ENCODE measurements around the gene DOCK1.

DOCK1 gene

GRCh38 chr10:127013211-127013656 is 108.0 kb downstream of the DOCK1 start:
- no peak for DNase-seq

DNA sequence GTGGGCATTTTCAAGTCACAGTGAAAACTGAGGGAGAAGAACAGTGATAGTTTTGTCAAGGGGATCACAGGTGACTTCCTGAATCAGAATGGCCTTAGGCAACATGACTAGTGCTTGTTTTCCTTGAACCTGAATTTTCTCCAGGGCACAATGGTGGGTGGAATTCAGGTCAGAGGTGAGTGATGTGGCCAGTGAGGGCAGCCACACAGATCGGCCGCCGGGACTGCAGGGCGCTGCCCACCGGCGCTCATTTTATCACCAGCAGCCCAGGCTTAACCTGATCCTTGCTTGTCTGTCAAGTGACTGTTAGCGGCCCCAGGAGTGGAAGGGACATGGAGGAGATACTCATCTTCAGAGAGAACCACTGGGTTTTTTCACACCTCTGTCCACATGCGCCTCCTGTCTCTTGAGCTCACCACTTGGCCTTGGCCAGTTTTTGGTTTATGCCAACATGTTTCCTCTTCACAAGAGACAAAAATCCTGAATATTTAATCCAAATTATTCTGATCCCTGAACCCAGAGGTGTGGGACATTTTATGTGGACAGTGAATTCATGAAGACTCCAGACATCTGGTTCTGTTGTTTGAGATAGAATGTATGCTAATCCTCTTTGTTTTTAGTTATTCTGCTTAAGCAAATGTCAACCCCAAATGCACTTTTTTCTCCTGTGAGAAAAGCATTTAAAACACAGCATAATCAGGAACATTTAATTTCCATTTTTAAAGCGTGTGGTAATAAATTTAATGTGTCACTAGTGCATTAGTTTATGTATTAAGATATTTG is 108.7 kb downstream of the DOCK1 start:
- peak; percentile 74 for DNase-seq

- DNase-seq = no peak
These were observed 109.4 kb downstream of the DOCK1 start for GRCh38 chr10:127014671-127015070.

DNA sequence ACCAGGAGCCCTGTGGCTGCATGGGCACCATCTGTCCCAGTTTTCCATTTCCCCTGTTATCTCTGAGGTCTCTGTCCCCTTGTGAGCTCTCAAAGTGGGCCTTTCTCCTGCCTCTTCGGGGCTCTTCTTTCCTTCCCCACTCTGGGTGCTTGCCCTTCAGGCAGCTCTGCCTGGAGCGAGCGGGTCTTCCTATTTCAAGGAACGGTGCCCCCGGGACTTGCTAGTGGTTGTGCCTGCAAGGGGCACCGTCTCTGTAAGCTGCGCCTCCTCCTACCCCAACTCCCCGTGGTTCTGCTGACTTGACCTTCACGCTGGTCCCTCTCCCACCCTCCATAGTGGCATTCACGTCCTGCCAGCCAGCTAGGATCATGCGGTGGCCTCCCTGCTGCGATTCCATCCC is 110.1 kb downstream of the DOCK1 start:
- no peak for DNase-seq

DNA sequence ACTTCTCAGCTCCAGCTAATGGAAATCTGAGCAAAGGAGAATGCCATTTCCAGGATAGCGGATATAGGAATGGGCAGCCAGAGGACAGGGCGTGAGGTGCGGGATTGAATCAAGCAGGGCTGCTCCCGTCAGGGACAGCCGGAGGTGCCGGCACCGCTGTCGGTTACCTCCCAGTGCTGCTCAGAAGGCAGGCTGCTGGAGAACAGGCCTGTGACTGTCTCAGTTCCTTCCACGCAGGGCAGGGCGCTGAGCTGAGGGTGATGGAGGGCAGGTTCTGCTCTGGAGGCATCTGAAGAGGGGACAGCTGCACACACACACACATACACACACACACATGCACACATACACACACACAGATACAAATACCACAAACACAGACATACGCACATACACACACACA is 111.1 kb downstream of the DOCK1 start:
- DNase-seq = no peak

- DNase-seq = no peak
These were observed 112.5 kb downstream of the DOCK1 start for GRCh38 chr10:127017541-127018297.

- DNase-seq = no peak
These were observed 113.0 kb downstream of the DOCK1 start for GRCh38 chr10:127018298-127018650.

DNA sequence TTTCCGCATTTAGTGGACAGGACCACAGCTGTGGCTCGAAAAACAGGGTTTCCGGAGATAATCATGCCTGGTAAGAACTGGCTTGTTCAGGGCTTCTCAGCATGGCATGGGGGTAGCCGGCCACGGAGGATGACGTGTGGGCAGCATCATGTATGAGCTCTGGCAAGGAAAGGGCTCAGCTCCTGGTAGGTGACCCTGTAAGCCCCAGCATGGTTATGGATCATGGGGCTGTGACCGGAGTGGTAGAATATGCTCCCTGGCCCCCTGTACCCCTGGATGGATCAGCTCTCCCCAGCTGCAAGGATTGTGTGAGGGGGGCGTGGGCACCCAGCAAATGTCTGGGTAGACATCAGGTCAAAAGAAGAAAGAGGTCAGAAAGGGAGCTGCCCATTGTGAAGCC is 113.5 kb downstream of the DOCK1 start:
- DNase-seq = no peak

DNA sequence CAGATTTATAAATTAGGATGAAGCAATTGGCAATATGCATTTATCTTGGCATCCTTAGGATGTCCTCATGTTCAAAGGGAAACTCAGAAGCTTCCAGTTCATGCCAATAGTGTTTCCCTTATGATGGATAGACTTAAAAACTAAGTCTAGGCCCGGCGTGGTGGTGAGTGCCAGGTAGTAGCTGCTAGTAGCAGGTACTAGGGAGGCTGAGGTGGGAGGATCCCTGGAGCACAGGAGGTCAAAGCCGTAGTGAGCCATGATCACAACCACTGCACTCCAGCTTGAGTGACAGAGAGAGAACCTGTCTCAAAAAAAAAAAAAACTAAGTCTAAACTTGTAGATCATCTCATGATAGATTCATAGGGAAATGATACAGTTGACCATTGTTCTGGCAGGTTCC is 115.0 kb downstream of the DOCK1 start:
- DNase-seq = no peak

DNA sequence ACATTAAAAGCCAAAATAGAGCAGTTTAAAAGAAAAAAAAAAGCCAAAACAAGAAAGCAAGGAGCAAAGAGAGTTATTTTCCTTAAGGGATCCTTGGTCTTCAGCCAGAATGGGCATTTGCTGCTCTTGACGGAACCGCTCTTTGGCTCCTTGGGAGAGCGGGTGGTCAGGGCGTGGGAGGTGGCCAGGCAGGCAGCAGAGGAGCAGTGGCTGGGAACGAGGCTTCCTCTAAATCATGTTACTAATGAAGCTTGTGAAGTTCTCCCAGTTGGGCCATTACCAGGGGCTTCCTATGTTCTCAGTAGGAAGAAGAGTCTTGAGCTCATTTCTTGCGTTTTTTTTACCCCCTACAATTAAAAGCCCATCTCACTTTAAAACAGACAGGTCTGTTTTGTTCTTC is 116.6 kb downstream of the DOCK1 start:
- DNase-seq = no peak

- DNase-seq = no peak
These were observed 119.6 kb downstream of the DOCK1 start for GRCh38 chr10:127024685-127025435.

DNA sequence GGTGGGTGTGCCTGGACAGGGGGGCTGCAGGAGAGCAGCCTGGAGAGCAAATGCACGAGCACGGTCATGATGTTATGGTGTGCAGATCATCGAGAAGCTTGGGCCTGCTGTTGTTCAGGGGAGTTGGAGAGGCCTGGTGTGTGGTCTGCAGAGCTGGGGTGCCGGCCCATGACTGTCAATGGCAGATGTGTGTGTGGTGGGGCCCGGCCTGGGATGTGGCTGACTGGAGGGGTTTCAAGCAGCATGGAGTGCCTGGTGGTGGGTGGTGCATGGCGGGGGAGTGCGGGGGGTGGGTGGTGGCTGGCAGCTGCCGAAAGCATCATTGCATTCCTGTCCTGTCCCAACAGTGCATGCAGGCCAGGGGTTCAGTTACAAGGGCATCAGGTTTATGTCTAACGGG is 122.6 kb downstream of the DOCK1 start:
- DNase-seq = peak; percentile 31

GRCh38 chr10:127028556-127028955 is 123.3 kb downstream of the DOCK1 start:
- DNase-seq = peak; percentile 27

DNA sequence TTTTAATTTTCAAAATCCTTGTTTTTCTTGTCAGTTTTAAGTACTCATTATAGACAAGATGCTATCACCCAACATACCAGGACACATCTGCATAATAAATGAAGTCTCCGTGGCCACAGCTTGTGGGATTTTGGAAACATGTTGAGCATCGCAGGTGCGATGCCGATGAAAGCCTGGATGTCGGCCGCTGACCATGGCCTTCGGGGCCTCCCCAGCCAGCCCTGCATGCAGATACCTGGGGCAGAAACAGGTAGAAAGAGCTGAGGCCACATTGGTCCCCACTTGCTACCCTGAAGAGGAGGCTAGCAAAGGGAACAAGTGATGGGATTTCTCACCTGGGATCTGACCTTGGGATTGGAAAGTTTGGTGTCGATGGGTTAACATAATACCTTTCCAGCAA is 123.8 kb downstream of the DOCK1 start:
- peak; percentile 34 for DNase-seq

GRCh38 chr10:127033216-127034033 is 128.2 kb downstream of the DOCK1 start:
- DNase-seq = peak; percentile 41

DNA sequence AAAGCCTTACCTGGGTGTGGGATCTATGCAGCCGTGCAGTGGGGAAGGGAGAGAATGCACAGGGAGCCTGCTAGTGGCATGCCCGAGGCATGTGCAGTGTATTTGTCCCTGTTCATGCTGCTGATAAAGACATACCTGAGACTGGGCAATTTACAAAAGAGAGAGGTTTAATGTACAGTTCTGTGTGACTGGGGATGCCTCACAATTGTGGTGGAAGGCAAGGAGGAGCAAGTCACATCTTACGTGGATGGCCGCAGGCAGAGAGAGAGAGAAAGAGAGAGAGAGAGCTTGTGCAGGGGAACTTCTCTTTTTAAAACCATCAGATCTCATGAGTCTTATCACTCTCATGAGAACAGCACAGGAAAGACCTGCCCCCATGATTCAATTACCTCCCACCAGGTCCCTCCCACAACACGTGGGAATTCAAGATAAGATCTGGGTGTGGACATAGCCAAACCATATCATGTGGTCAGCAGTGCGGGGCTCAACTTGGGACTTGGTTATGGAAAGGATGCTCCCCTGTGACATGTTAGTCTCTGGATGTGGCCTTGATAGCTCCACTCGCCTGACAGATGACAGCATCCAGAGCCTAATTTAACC is 128.9 kb downstream of the DOCK1 start:
- peak; percentile 29 for DNase-seq

- DNase-seq = peak; percentile 27
These were observed 129.6 kb downstream of the DOCK1 start for GRCh38 chr10:127034790-127035189.

DNA sequence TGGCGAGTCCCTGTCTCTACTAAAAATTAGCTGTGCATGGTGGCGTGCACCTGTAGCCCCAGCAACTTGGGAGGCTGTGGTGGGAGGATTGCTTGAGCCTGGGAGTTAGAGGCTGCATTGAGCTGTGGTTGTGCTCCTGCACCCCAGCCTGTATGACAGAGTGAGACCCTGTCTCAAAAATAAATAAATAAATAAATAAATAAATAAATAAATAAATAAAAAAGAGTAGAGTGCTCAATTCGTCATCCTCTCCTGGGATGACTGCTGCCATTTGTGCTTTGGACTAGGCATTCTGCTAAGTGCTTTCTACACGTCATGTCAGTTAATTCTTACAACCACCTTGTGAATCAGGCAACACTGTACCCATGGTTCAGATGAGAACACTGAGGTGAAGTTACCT is 130.6 kb downstream of the DOCK1 start:
- DNase-seq = no peak

GRCh38 chr10:127036987-127037386 is 131.8 kb downstream of the DOCK1 start:
- DNase-seq = peak; percentile 6

- peak; percentile 39 for DNase-seq
These were observed 134.2 kb downstream of the DOCK1 start for GRCh38 chr10:127039435-127039834.

- peak; percentile 4 for DNase-seq
These were observed 135.5 kb downstream of the DOCK1 start for GRCh38 chr10:127040756-127041155.

- DNase-seq = peak; percentile 15
These were observed 136.3 kb downstream of the DOCK1 start for GRCh38 chr10:127041552-127041951.
